Panc1 (cell line): ENCODE measurements around the gene CACNA1E. TPM values are rescaled to one million over a fixed set of nuclear protein-coding genes. Genes with fewer than 3 reads are reported as not detected.

Experiments used
- ATAC-seq: fragments of 200-7000 bp; cut with Tn5 transposase; 2 replicates; pipeline ENCODE4 v1.9.1; 2020; ENCODE audit warnings: mild to moderate bottlenecking, moderate library complexity
- BruUV-seq: library from RNA; stranded (reverse); fragments of 400-500 nt; replicated peaks from 2 replicates; lab custom pipeline; 2021; lab: Mats Ljungman, UMichigan
- CTCF ChIA-PET: fragments of 300-600 bp; sonication (Branson Sonifier 250); formaldehyde crosslinking; loops from one replicate; lab custom pipeline; 2022; ENCODE audit warnings: antibody characterized with exemption; lab: Charles Lee
- POLR2A ChIA-PET: fragments of 300-600 bp; sonication (Branson Sonifier 250); formaldehyde crosslinking; loops from one replicate; lab custom pipeline; 2022; ENCODE audit warnings: antibody characterized with exemption; lab: Charles Lee
- DNase-seq: peaks from one replicate; pipeline ENCODE4 v3.0.0-alpha.2; 2010; ENCODE audit warnings: low read depth, low spot score
- H3K27ac ChIP-seq: 2 replicates; pipeline ENCODE4 v1.5.1; 2011; ENCODE audit warnings: mild to moderate bottlenecking, low read length, inconsistent platforms
- H3K27me3 ChIP-seq: fragments of 200-500 bp; sonication (Bioruptor generic); 2 replicates; pipeline ENCODE4 v1.6.0; 2014; ENCODE audit warnings: low read length, inconsistent platforms; ENCODE audit not compliant: control insufficient read depth, insufficient read depth
- H3K36me3 ChIP-seq: fragments of 200-500 bp; sonication (Bioruptor generic); 2 replicates; pipeline ENCODE4 v1.5.1; 2014; ENCODE audit warnings: inconsistent platforms, mild to moderate bottlenecking, low read length, moderate library complexity; ENCODE audit not compliant: control insufficient read depth, insufficient read depth
- H3K4me1 ChIP-seq: 2 replicates; pipeline ENCODE4 v1.5.1; 2011; ENCODE audit warnings: inconsistent platforms, mild to moderate bottlenecking, low read length, moderate library complexity; ENCODE audit not compliant: control insufficient read depth, insufficient read depth
- H3K4me3 ChIP-seq, 2 experiments: 2 replicates each; pipeline ENCODE4 v1.5.1; 2011 to 2012; ENCODE audit warnings: low read depth in 2 of 2, low read length in 2 of 2, mild to moderate bottlenecking in 2 of 2, inconsistent platforms in 1 of 2, moderate library complexity in 1 of 2
- H3K9me3 ChIP-seq: fragments of 200-500 bp; sonication (Bioruptor generic); 2 replicates; pipeline ENCODE4 v1.5.1; 2014; ENCODE audit warnings: low read depth, mild to moderate bottlenecking, inconsistent platforms, low read length, moderate library complexity; ENCODE audit not compliant: control insufficient read depth, insufficient read depth
- CTCF ChIP-seq: fragments of 450-650 bp; IDR thresholded peaks from 2 replicates; pipeline ENCODE4 v1.5.1; 2017; ENCODE audit warnings: mild to moderate bottlenecking
- POLR2AphosphoS5 ChIP-seq: IDR thresholded peaks from 2 replicates; pipeline ENCODE4 v1.6.1; 2012; ENCODE audit warnings: mild to moderate bottlenecking, low read depth, low read length, moderate library complexity
- REST ChIP-seq, 2 experiments: IDR thresholded peaks; 2 replicates each; pipeline ENCODE4 v1.6.1; 2011 to 2012; ENCODE audit warnings: low read depth in 2 of 2, control low read depth in 1 of 2, low read length in 1 of 2, mild to moderate bottlenecking in 1 of 2, moderate library complexity in 1 of 2; ENCODE audit not compliant: insufficient read depth in 1 of 2
- SIN3A ChIP-seq: IDR thresholded peaks from 2 replicates; pipeline ENCODE4 v1.6.1; 2012; ENCODE audit warnings: low read depth, mild to moderate bottlenecking, low read length, moderate library complexity, borderline replicate concordance; ENCODE audit not compliant: insufficient read depth
- TCF7L2 ChIP-seq: IDR thresholded peaks from 2 replicates; pipeline ENCODE4 v1.6.1; 2011; ENCODE audit warnings: mild to moderate bottlenecking, low read depth, low read length, inconsistent platforms
- in situ Hi-C: cut with HindIII; loops from 2 replicates; pipeline ENCODE4 v1.10.0; 2016; ENCODE audit warnings: low sequenced_read_pairs, low pct_unique_long_range_greater_than_20kb
- intact Hi-C: fragments of 100-400 bp; cut with micrococcal nuclease; formaldehyde crosslinking; loops from one replicate; pipeline ENCODE4 v1.10.0; 2022; ENCODE audit not compliant: unreplicated experiment
- total RNA-seq: library from RNA; stranded (reverse); gene quantifications from one replicate; pipeline ENCODE4 v1.2.1, GENCODE V29; 2021; ENCODE audit not compliant: unreplicated experiment

Gene CACNA1E
- total RNA-seq, 1 experiment from 2014 or later, result not detected

- H3K9me3 ChIP-seq, result no peaks in the 10 kb centered on the region
- DNase-seq (no peak), ATAC-seq (no peak)
- H3K27me3 ChIP-seq, result no peaks in the 10 kb centered on the region
- H3K4me3 ChIP-seq, result no peak overlapping the region
- TF ChIP-seq CTCF, result no peak
- no peak for TF ChIP-seq REST (IDR thresholded peaks at IDR 0.05; ENCODE audit: insufficient read depth in 1 of 2, low read depth in 2 of 2, low read length in 1 of 2)
- TF ChIP-seq SIN3A, result no peak
- TF ChIP-seq POLR2AphosphoS5, result no peak
- no peak for TF ChIP-seq TCF7L2
- H3K36me3 ChIP-seq, result no peaks in the 10 kb centered on the region
- POLR2A ChIA-PET, result no interaction called here
- H3K27ac ChIP-seq, result no peak overlapping the region
- intact Hi-C loops (no loop called here), in situ Hi-C loops (no loop called here)
- CTCF ChIA-PET, result no interaction called here
- no peaks in the 10 kb centered on the region for H3K4me1 ChIP-seq
- BruUV-seq, result no TSS peak
These were observed 175.3 kb downstream of the CACNA1E start for GRCh38 chr1:181658581-181658980.

GRCh38 chr1:181659321-181659957 is 176.1 kb downstream of the CACNA1E start:
- Histone ChIP-seq H3K36me3 (no peaks in the 10 kb centered on the region), H3K4me1 (no peaks in the 10 kb centered on the region), H3K27ac (no peak overlapping the region), H3K4me3 (no peak overlapping the region), H3K27me3 (no peaks in the 10 kb centered on the region), H3K9me3 (no peaks in the 10 kb centered on the region)
- ATAC-seq (no peak), DNase-seq (no peak)
- TF ChIP-seq CTCF (no peak), POLR2AphosphoS5 (no peak), SIN3A (no peak), REST (IDR thresholded peaks at IDR 0.05; ENCODE audit: insufficient read depth in 1 of 2, low read depth in 2 of 2, low read length in 1 of 2) (no peak), TCF7L2 (no peak)
- POLR2A ChIA-PET, result no interaction called here
- intact Hi-C loops (no loop called here), in situ Hi-C loops (no loop called here)
- CTCF ChIA-PET, result interaction anchor here (0.6 kb wide), 1 partner anchor 122 kb away, joined by 3 read pairs; no protein-coding TSS in a partner anchor
- BruUV-seq, result no TSS peak
